K562 (cell line): ENCODE data around the gene TRAF3IP3. TPM values are rescaled to one million over a fixed set of nuclear protein-coding genes. Genes with fewer than 3 reads are reported as not detected.
A peak's percentile ranks its signal among the peaks of the same experiment; 100 is the strongest.

Experiments
- CCAR2 ChIP-seq: fragments of 200-400 bp; formaldehyde crosslinking; IDR thresholded peaks from 2 replicates; pipeline ENCODE4 v1.6.1; 2017; ENCODE audit warnings: mild to moderate bottlenecking, low read depth, low read length
- GATA2 ChIP-seq: sonication (generic); formaldehyde crosslinking; IDR thresholded peaks from 2 replicates; pipeline ENCODE4 v1.4.0; 2020; ENCODE audit warnings: mild to moderate bottlenecking, missing genetic modification reagents
- IRF1 ChIP-seq: sonication (generic); formaldehyde crosslinking; IDR thresholded peaks from 2 replicates; pipeline ENCODE4 v1.8.0; 2022; ENCODE audit warnings: missing genetic modification reagents, mild to moderate bottlenecking, borderline replicate concordance
- KDM2B ChIP-seq: fragments of 250-450 bp; sonication (Bioruptor Pico); IDR thresholded peaks from 2 replicates; pipeline ENCODE4 v1.8.0; 2021; ENCODE audit warnings: mild to moderate bottlenecking, moderate library complexity
- KLF13 ChIP-seq: fragments of 450-650 bp; IDR thresholded peaks from 2 replicates; pipeline ENCODE4 v1.6.1; 2016; ENCODE audit warnings: missing genetic modification characterization, low read depth, mild to moderate bottlenecking, missing compliant biosample characterization, moderate library complexity, borderline replicate concordance
- MED1 ChIP-seq: sonication (generic); formaldehyde crosslinking; IDR thresholded peaks from 2 replicates; pipeline ENCODE4 v1.8.1; 2023; ENCODE audit warnings: missing genetic modification reagents, borderline replicate concordance
- POLR2G ChIP-seq: fragments of 200-400 bp; formaldehyde crosslinking; IDR thresholded peaks from 2 replicates; pipeline ENCODE4 v1.6.1; 2017; ENCODE audit warnings: low read depth, mild to moderate bottlenecking, antibody characterized with exemption, low read length, moderate library complexity
- RAD51 ChIP-seq: fragments of 450-650 bp; IDR thresholded peaks from 2 replicates; pipeline ENCODE4 v1.7.1; 2016; ENCODE audit warnings: low read depth, mild to moderate bottlenecking, borderline replicate concordance
- SMAD2 ChIP-seq: fragments of 150-350 bp; IDR thresholded peaks from 2 replicates; pipeline ENCODE4 v1.6.1; 2014; ENCODE audit warnings: low read depth, mild to moderate bottlenecking, low read length
- SMARCA4 ChIP-seq: fragments of 450-650 bp; IDR thresholded peaks from 2 replicates; pipeline ENCODE4 v1.6.1; 2016
- SNRNP70 ChIP-seq: fragments of 200-400 bp; formaldehyde crosslinking; optimal IDR thresholded peaks from 2 replicates; pipeline ENCODE3; 2017; ENCODE audit warnings: low read depth, low read length
- TFE3 ChIP-seq: fragments of 450-650 bp; formaldehyde crosslinking; IDR thresholded peaks from 2 replicates; pipeline ENCODE4 v1.4.0; 2020; ENCODE audit warnings: mild to moderate bottlenecking, mixed read lengths
- U2AF1 ChIP-seq: fragments of 200-400 bp; formaldehyde crosslinking; optimal IDR thresholded peaks from 2 replicates; pipeline ENCODE3; 2017; ENCODE audit warnings: mild to moderate bottlenecking, low read depth, low read length, moderate library complexity
- ZNF121 ChIP-seq: sonication (generic); formaldehyde crosslinking; conservative IDR thresholded peaks from 2 replicates; pipeline ENCODE4 v1.8.0; 2022; ENCODE audit warnings: missing genetic modification reagents
- ZNF146 ChIP-seq: IDR thresholded peaks from one replicate; pipeline ENCODE4 v1.6.1; 2018; ENCODE audit warnings: missing compliant biosample characterization; ENCODE audit not compliant: unreplicated experiment
- ZNF274 ChIP-seq: IDR thresholded peaks from 2 replicates; pipeline ENCODE4 v1.6.1; 2011; ENCODE audit warnings: low read depth, mild to moderate bottlenecking, low read length, moderate library complexity, borderline replicate concordance
- ZNF395 ChIP-seq: fragments of 200-800 bp; sonication (Bioruptor generic); IDR thresholded peaks from 2 replicates; pipeline ENCODE4 v1.6.1; 2017; ENCODE audit warnings: missing genetic modification characterization, missing compliant biosample characterization
- ZNF41 ChIP-seq: fragments of 250-450 bp; sonication (Bioruptor Pico); conservative IDR thresholded peaks from 2 replicates; pipeline ENCODE4 v1.4.0; 2020; ENCODE audit warnings: mild to moderate bottlenecking
- ZNF551 ChIP-seq: fragments of 250-450 bp; sonication (Bioruptor Pico); IDR thresholded peaks from 2 replicates; pipeline ENCODE4 v1.5.0; 2021; ENCODE audit warnings: mild to moderate bottlenecking, moderate library complexity
- ZNF639 ChIP-seq, 2 experiments: fragments of 200-800 bp in 1 of 2; sonication (Bioruptor generic) in 1 of 2; sonication (generic) in 1 of 2; formaldehyde crosslinking in 1 of 2; IDR thresholded peaks in 1 of 2; conservative IDR thresholded peaks in 1 of 2; 2 replicates each; pipeline versions ENCODE4 v1.5.0 to v1.6.1; 2016 to 2020; ENCODE audit warnings: missing compliant biosample characterization in 1 of 2, missing genetic modification characterization in 1 of 2, missing genetic modification reagents in 1 of 2
- ZNF79 ChIP-seq: fragments of 250-450 bp; sonication (Bioruptor Pico); IDR thresholded peaks from 2 replicates; pipeline ENCODE4 v1.4.0; 2020; ENCODE audit warnings: low read depth, mild to moderate bottlenecking, moderate library complexity
- ZZZ3 ChIP-seq: fragments of 450-650 bp; IDR thresholded peaks from 2 replicates; pipeline ENCODE4 v1.6.1; 2016; ENCODE audit warnings: antibody characterized with exemption, mild to moderate bottlenecking, moderate library complexity
- polyA plus RNA-seq, 8 experiments: library from polyadenylated mRNA; depleted of rRNA in 4 of 8; stranded (reverse) in 5 of 8; unstranded in 3 of 8; fragments of >200 nt; fragmentation: Nextera tagmentation in 2 of 8; fragmentation: Illumina TruSeq in 1 of 8; extraction: Ambion mirVana in 2 of 8; extraction: Trizol in 1 of 8; gene quantifications; 2 replicates each; pipeline versions ENCODE4 v1.2.1 to v1.2.3, GENCODE V29; 2011 to 2014; ENCODE audit warnings: inconsistent platforms in 1 of 8, missing spikeins in 1 of 8
- total RNA-seq, 7 experiments: library from RNA; depleted of rRNA in 6 of 7; stranded (reverse); fragments of >200 nt in 6 of 7; fragmentation: Illumina TruSeq in 2 of 7; extraction: Trizol in 2 of 7; gene quantifications; 2 replicates each; pipeline versions ENCODE4 v1.2.1 to v1.2.3, GENCODE V29; 2011 to 2021; ENCODE audit warnings: low replicate concordance in 1 of 7

Gene TRAF3IP3
- total and polyA plus RNA-seq, 9 of the 15 experiments (the other 6 are each of a cell fraction or from before 2014, with no cell fraction given), result 0.06 to 1.1 (median 0.31) TPM

GRCh38 chr1:209784265-209785169 lies 28.7 kb downstream of the TRAF3IP3 start, which contains the start of gene C1orf74 (continued):
- TF ChIP-seq ZNF639 (CRISPR knock-in tag; conservative IDR thresholded peaks at IDR 0.05 in 1 of 2, IDR thresholded peaks at IDR 0.05 in 1 of 2) (peak in 1 of 2 experiments; percentile 95; a peak in 2 of 4 replicates), MED1 (CRISPR knock-in tag) (no peak), ZNF274 (no peak), ZNF146 (CRISPR knock-in tag) (no peak), ZZZ3 (0 out of 2 replicates have a peak, but pooled peaks have one; percentile 44), GATA2 (no peak), ZNF551 (CRISPR knock-in tag) (no peak), SMARCA4 (peak; percentile 28; the same call in 1 of the 2 replicates), ZNF121 (CRISPR knock-in tag) (no peak), ZNF79 (0 out of 2 replicates have a peak, but pooled peaks have one; percentile 3), IRF1 (CRISPR knock-in tag) (peak; percentile 66; the same call in 1 of the 2 replicates), POLR2G (peak; percentile 93), SNRNP70 (no peak), CCAR2 (no peak), U2AF1 (no peak), ZNF395 (CRISPR knock-in tag) (peak; percentile 94), TFE3 (no peak), KLF13 (tag) (peak; percentile 72), KDM2B (CRISPR knock-in tag) (no peak), SMAD2 (no peak), ZNF41 (0 out of 2 replicates have a peak, but pooled peaks have one; percentile 28), RAD51 (no peak; the same call in 1 of the 2 replicates)
